IMR-90 (cell line): Measurements from ENCODE around the gene POLA2. TPM values are rescaled to one million over a fixed set of nuclear protein-coding genes. Genes with fewer than 3 reads are reported as not detected.

Experiments
- ATAC-seq: fragments of 200-7000 bp; cut with Tn5 transposase; 2 replicates; pipeline ENCODE4 v1.9.1; 2020; ENCODE audit warnings: low read depth, mild to moderate bottlenecking, moderate library complexity
- BruUV-seq: library from RNA; stranded (reverse); fragments of 400-500 nt; replicated peaks from 2 replicates; lab custom pipeline; 2021; lab: Mats Ljungman, UMichigan
- CTCF ChIA-PET: fragments of 300-600 bp; formaldehyde crosslinking; extraction: SDS; loops from one replicate; lab custom pipeline; 2021; ENCODE audit warnings: antibody characterized with exemption; lab: Yijun Ruan, JAX
- POLR2A ChIA-PET: fragments of 300-600 bp; sonication (Branson Sonifier 250); formaldehyde crosslinking; loops from one replicate; lab custom pipeline; 2022; ENCODE audit warnings: antibody characterized with exemption; ENCODE audit not compliant: unreplicated experiment; lab: Charles Lee
- DNase-seq: peaks from one replicate; pipeline ENCODE4 v3.0.0; 2013
- H2AFZ ChIP-seq: replicated peaks from 2 replicates; pipeline ENCODE3; 2013; ENCODE audit warnings: low read length, mild to moderate bottlenecking; ENCODE audit not compliant: poor library complexity
- H2AK5ac ChIP-seq: 2 replicates; pipeline ENCODE4 v1.6.1; 2013; ENCODE audit warnings: low read depth, low read length, inconsistent platforms
- H2AK9ac ChIP-seq: replicated peaks from 2 replicates; pipeline ENCODE3; 2013; ENCODE audit warnings: mild to moderate bottlenecking, low read depth, low read length, moderate library complexity; ENCODE audit not compliant: poor library complexity
- H2BK120ac ChIP-seq: 2 replicates; pipeline ENCODE4 v1.6.1; 2013; ENCODE audit warnings: low read depth, low read length, inconsistent platforms
- H2BK15ac ChIP-seq: 3 replicates; pipeline ENCODE4 v1.6.1; 2013; ENCODE audit warnings: low read depth, low read length, inconsistent platforms
- H2BK20ac ChIP-seq: 2 replicates; pipeline ENCODE4 v1.6.1; 2013; ENCODE audit warnings: low read depth, mild to moderate bottlenecking, inconsistent platforms, low read length, moderate library complexity
- H2BK5ac ChIP-seq: 2 replicates; pipeline ENCODE4 v1.6.1; 2013; ENCODE audit warnings: mild to moderate bottlenecking, low read depth, low read length, inconsistent platforms; ENCODE audit not compliant: poor library complexity, severe bottlenecking
- H3K14ac ChIP-seq: replicated peaks from 2 replicates; pipeline ENCODE4 v1.6.1; 2013; ENCODE audit warnings: low read depth, low read length, inconsistent platforms
- H3K18ac ChIP-seq: 2 replicates; pipeline ENCODE4 v1.6.1; 2013; ENCODE audit warnings: low read depth, low read length, control low read depth
- H3K23ac ChIP-seq: 2 replicates; pipeline ENCODE4 v1.6.1; 2013; ENCODE audit warnings: low read depth, low read length, inconsistent platforms
- H3K27ac ChIP-seq: 2 replicates; pipeline ENCODE4 v1.5.1; 2013; ENCODE audit warnings: mild to moderate bottlenecking, control low read depth, low read length; ENCODE audit not compliant: insufficient read depth
- H3K27me3 ChIP-seq: 2 replicates; pipeline ENCODE4 v1.6.1; 2013; ENCODE audit warnings: low read length; ENCODE audit not compliant: control insufficient read depth, insufficient read depth
- H3K36me3 ChIP-seq: 2 replicates; pipeline ENCODE4 v1.6.1; 2013; ENCODE audit warnings: low read length, mixed read lengths; ENCODE audit not compliant: control insufficient read depth, insufficient read depth
- H3K4ac ChIP-seq: 2 replicates; pipeline ENCODE4 v1.6.1; 2013; ENCODE audit warnings: low read depth, low read length, inconsistent platforms
- H3K4me1 ChIP-seq: 2 replicates; pipeline ENCODE4 v1.6.1; 2013; ENCODE audit warnings: low read length, mixed read lengths; ENCODE audit not compliant: control insufficient read depth, insufficient read depth
- H3K4me2 ChIP-seq: 2 replicates; pipeline ENCODE4 v1.6.1; 2013; ENCODE audit warnings: low read depth, mild to moderate bottlenecking, control low read depth, low read length, moderate library complexity
- H3K4me3 ChIP-seq: 2 replicates; pipeline ENCODE4 v1.5.1; 2013; ENCODE audit warnings: low read depth, mild to moderate bottlenecking, control low read depth, low read length, moderate library complexity; ENCODE audit not compliant: insufficient read depth
- H3K56ac ChIP-seq: 2 replicates; pipeline ENCODE4 v1.6.1; 2013; ENCODE audit warnings: low read length, inconsistent platforms; ENCODE audit not compliant: insufficient read depth; ENCODE audit errors: extremely low read depth
- H3K79me1 ChIP-seq, 2 experiments: 2 replicates each; pipeline ENCODE4 v1.6.1; 2013; ENCODE audit warnings: low read length in 2 of 2, inconsistent platforms in 1 of 2, low read depth in 1 of 2
- H3K9ac ChIP-seq: 2 replicates; pipeline ENCODE4 v1.6.1; 2013; ENCODE audit warnings: low read depth, low read length, control low read depth
- H3K9me1 ChIP-seq: 2 replicates; pipeline ENCODE4 v1.6.1; 2013; ENCODE audit warnings: low read length, inconsistent platforms; ENCODE audit not compliant: insufficient read depth
- H3K9me3 ChIP-seq: 2 replicates; pipeline ENCODE4 v1.6.1; 2013; ENCODE audit warnings: low read length; ENCODE audit not compliant: control insufficient read depth, insufficient read depth
- H4K20me1 ChIP-seq: 2 replicates; pipeline ENCODE4 v1.6.1; 2013; ENCODE audit warnings: low read length, inconsistent platforms; ENCODE audit not compliant: insufficient read depth
- H4K5ac ChIP-seq: 2 replicates; pipeline ENCODE4 v1.6.1; 2013; ENCODE audit warnings: mild to moderate bottlenecking, low read depth, low read length, control low read depth
- H4K8ac ChIP-seq, 2 experiments: 2 replicates each; pipeline ENCODE4 v1.6.1; 2013; ENCODE audit warnings: low read depth in 2 of 2, low read length in 2 of 2, control low read depth in 1 of 2, inconsistent platforms in 1 of 2
- H4K91ac ChIP-seq: 2 replicates; pipeline ENCODE4 v1.6.1; 2013; ENCODE audit warnings: low read depth, low read length, inconsistent platforms; ENCODE audit not compliant: insufficient read depth
- MAZ ChIP-seq: IDR thresholded peaks from 2 replicates; pipeline ENCODE4 v1.6.1; 2012; ENCODE audit warnings: low read depth, mild to moderate bottlenecking, low read length, improper control_type of control experiment, moderate library complexity, borderline replicate concordance
- NFE2L2 ChIP-seq: fragments of 150-350 bp; IDR thresholded peaks from 2 replicates; pipeline ENCODE4 v1.6.1; 2016; ENCODE audit warnings: low read depth, mild to moderate bottlenecking, low read length
- WGBS, 2 experiments: methylation state at CpG; one replicate each; pipeline versions ENCODE4 v1.1.5 to v1.1.7; 2013; ENCODE audit warnings: missing lambda C conversion rate in 2 of 2; ENCODE audit not compliant: insufficient read length in 1 of 2; ENCODE audit errors: extremely low coverage in 2 of 2; 5-methylcytosine and 5-hydroxymethylcytosine counted together
- dilution Hi-C: fragments of 300-500 bp; cut with HindIII; formaldehyde crosslinking; loops from one replicate; pipeline ENCODE4 v1.14.3; 2018; ENCODE audit warnings: low sequenced_read_pairs; ENCODE audit not compliant: unreplicated experiment
- in situ Hi-C: fragments of 300-500 bp; cut with MboI; formaldehyde crosslinking; loops from 3 replicates; pipeline ENCODE4 v1.14.3; 2019; ENCODE audit warnings: low sequenced_read_pairs, inconsistent platforms, mixed read lengths
- intact Hi-C: fragments of 100-400 bp; cut with micrococcal nuclease; formaldehyde crosslinking; loops from 2 replicates; pipeline ENCODE4 v1.10.0; 2022
- polyA plus RNA-seq, 3 experiments: library from polyadenylated mRNA; depleted of rRNA; stranded (reverse); fragments of >200 nt; gene quantifications; 2 replicates each; pipeline ENCODE4 v1.2.3, GENCODE V29; 2012; ENCODE audit warnings: low replicate concordance in 1 of 3
- total RNA-seq: library from RNA; depleted of rRNA; stranded (reverse); fragments of >200 nt; gene quantifications from 2 replicates; pipeline ENCODE4 v1.2.3, GENCODE V29; 2012

The POLA2 gene
- total and polyA plus RNA-seq, 2 of the 4 experiments (the other 2 are of a cell fraction) = 14.2 to 17.3 TPM

GRCh38 chr11:65298131-65298535 is 36.4 kb downstream of the POLA2 start:
- peak overlapping the region; percentile 79 for H3K27ac ChIP-seq
- peak overlapping the region; percentile 92 for H2AK5ac ChIP-seq
- POLR2A ChIA-PET = interaction anchor here (0.5 to 0.7 kb wide), 2 partner anchors 202 to 560 kb away, joined by 3 read pairs; no protein-coding TSS in a partner anchor
- peak overlapping the region; percentile 89; the same call in 2 of the 3 replicates for H2BK15ac ChIP-seq
- H3K9me3 ChIP-seq = no peaks in the 10 kb centered on the region
- peaks cover 48% of the 10 kb centered on the region for H3K9me1 ChIP-seq
- H2BK5ac ChIP-seq = peak overlapping the region; percentile 78
- no peak overlapping the region for H3K4me3 ChIP-seq
- peak overlapping the region; percentile 74 for H3K4ac ChIP-seq
- 0 out of 2 replicates have a peak, but pooled peaks cover 3% of the 10 kb centered on the region for H3K36me3 ChIP-seq
- peak overlapping the region; percentile 53 for H4K5ac ChIP-seq
- peak overlapping the region; percentile 34 for H3K4me2 ChIP-seq
- peak overlapping the region; percentile 81 for H3K18ac ChIP-seq
- H2BK20ac ChIP-seq = peak overlapping the region; percentile 60
- ATAC-seq (peak; percentile 45), DNase-seq (peak; percentile 78)
- intact Hi-C loops = no loop called here
- peak; percentile 55; the same call in 1 of the 2 replicates for TF ChIP-seq MAZ
- no peak for TF ChIP-seq NFE2L2
- peak overlapping the region; percentile 78 for H3K23ac ChIP-seq
- dilution Hi-C loops = no loop called here
- no peaks in the 10 kb centered on the region for H3K27me3 ChIP-seq
- CTCF ChIA-PET = interaction anchor here (2.7 kb wide), 1 partner anchor 18 kb away, joined by 10 read pairs; no protein-coding TSS in a partner anchor
- peaks cover 17 to 60% of the 10 kb centered on the region in 2 experiments for H3K79me1 ChIP-seq
- H3K4me1 ChIP-seq = peaks cover 57% of the 10 kb centered on the region
- 0 out of 2 replicates have a peak, but pooled peaks cover 6% of the 10 kb centered on the region for H4K20me1 ChIP-seq
- H4K91ac ChIP-seq = peak overlapping the region; percentile 70
- no peak overlapping the region; the same call in 1 of the 2 replicates for H3K56ac ChIP-seq
- H2BK120ac ChIP-seq = peak overlapping the region; percentile 85
- peak overlapping the region; percentile 84 for H2AFZ ChIP-seq
- in situ Hi-C loops = no loop called here
- BruUV-seq = no TSS peak
- peak overlapping the region; percentile 69 for H3K14ac ChIP-seq
- peak overlapping the region; percentile 70 for H2AK9ac ChIP-seq
- peak overlapping the region; percentile 4; the same call in 1 of the 2 replicates for H3K9ac ChIP-seq
- H4K8ac ChIP-seq = peak overlapping the region; percentile 75
- WGBS, 2 experiments = 20% methylated on average over 1 of the region's 8 CpGs; no CpG with 5 or more reads in 1 of the 2 experiments
